GM23338 (cell line): ENCODE results near the gene MET. TPM values are rescaled to one million over a fixed set of nuclear protein-coding genes. Genes with fewer than 3 reads are reported as not detected.

Experiments
- ATAC-seq: fragments of 200-7000 bp; cut with Tn5 transposase; 3 replicates; pipeline ENCODE4 v1.9.1; 2020
- DNase-seq: peaks from one replicate; pipeline ENCODE4 v3.0.0-alpha.2; 2015; ENCODE audit warnings: low spot score
- H2AFZ ChIP-seq: fragments of 200-600 bp; sonication (generic); 2 replicates; pipeline ENCODE4 v1.8.0; 2016; ENCODE audit warnings: antibody characterized with exemption, mild to moderate bottlenecking, moderate library complexity
- H3F3A ChIP-seq: fragments of 200-600 bp; sonication (generic); replicated peaks from 2 replicates; pipeline ENCODE4 v1.8.0; 2017; ENCODE audit warnings: antibody characterized with exemption, mixed run types, low read depth
- H3K27ac ChIP-seq: fragments of 200-600 bp; sonication (generic); 2 replicates; pipeline ENCODE4 v1.6.1; 2016; ENCODE audit warnings: low read depth
- H3K27me3 ChIP-seq: fragments of 200-600 bp; sonication (generic); 2 replicates; pipeline ENCODE4 v1.8.0; 2016; ENCODE audit warnings: mild to moderate bottlenecking, mixed run types, moderate library complexity; ENCODE audit not compliant: insufficient read depth
- H3K36me3 ChIP-seq: fragments of 200-600 bp; sonication (generic); 2 replicates; pipeline ENCODE4 v1.8.0; 2016; ENCODE audit warnings: mild to moderate bottlenecking; ENCODE audit not compliant: insufficient read depth
- H3K4me1 ChIP-seq: fragments of 200-600 bp; sonication (generic); 2 replicates; pipeline ENCODE4 v1.8.0; 2016; ENCODE audit warnings: mild to moderate bottlenecking, moderate library complexity; ENCODE audit not compliant: insufficient read depth
- H3K4me2 ChIP-seq: fragments of 200-600 bp; sonication (generic); 2 replicates; pipeline ENCODE4 v1.7.1; 2017; ENCODE audit warnings: mixed run types
- H3K4me3 ChIP-seq: fragments of 200-600 bp; sonication (generic); 2 replicates; pipeline ENCODE4 v1.6.1; 2016; ENCODE audit warnings: mixed run types
- H3K79me2 ChIP-seq: fragments of 200-600 bp; sonication (generic); replicated peaks from 2 replicates; pipeline ENCODE4 v1.8.0; 2017; ENCODE audit warnings: mild to moderate bottlenecking; ENCODE audit not compliant: insufficient read depth
- H3K9me2 ChIP-seq: fragments of 200-600 bp; sonication (generic); 2 replicates; pipeline ENCODE4 v1.8.0; 2017; ENCODE audit not compliant: insufficient read depth
- H4K20me1 ChIP-seq: fragments of 200-600 bp; sonication (generic); replicated peaks from 2 replicates; pipeline ENCODE4 v1.8.0; 2017; ENCODE audit warnings: mild to moderate bottlenecking; ENCODE audit not compliant: insufficient read depth
- H3K27ac Mint-ChIP-seq: 2 replicates; pipeline ENCODE4 v1.8.0; 2020; ENCODE audit warnings: inconsistent platforms, mild to moderate bottlenecking, moderate library complexity, mixed read lengths
- H3K27me3 Mint-ChIP-seq: 3 replicates; pipeline ENCODE4 v1.8.0; 2022; ENCODE audit warnings: low read depth, mild to moderate bottlenecking, moderate library complexity, mixed read lengths, inconsistent platforms; ENCODE audit not compliant: insufficient read depth, poor library complexity
- H3K36me3 Mint-ChIP-seq: 3 replicates; pipeline ENCODE4 v1.8.0; 2021; ENCODE audit warnings: low read depth, mild to moderate bottlenecking, inconsistent platforms, moderate library complexity, mixed read lengths
- H3K4me1 Mint-ChIP-seq: 3 replicates; pipeline ENCODE4 v1.8.0; 2020; ENCODE audit warnings: mild to moderate bottlenecking, inconsistent platforms, mixed read lengths
- H3K4me3 Mint-ChIP-seq: 3 replicates; pipeline ENCODE4 v1.8.0; 2021; ENCODE audit warnings: moderate library complexity, mild to moderate bottlenecking, inconsistent platforms, mixed read lengths
- H3K9me3 Mint-ChIP-seq: 3 replicates; pipeline ENCODE4 v1.8.0; 2020; ENCODE audit warnings: moderate library complexity, mild to moderate bottlenecking, inconsistent platforms, mixed read lengths
- CREB1 ChIP-seq: fragments of 250-450 bp; sonication (Bioruptor Pico); IDR thresholded peaks from 2 replicates; pipeline ENCODE4 v1.5.0; 2020; ENCODE audit warnings: low read depth, mild to moderate bottlenecking, moderate library complexity
- EZH2 ChIP-seq: fragments of 200-600 bp; sonication (generic); IDR thresholded peaks from one replicate; pipeline ENCODE4 v1.8.0; 2017; ENCODE audit warnings: antibody characterized with exemption, mild to moderate bottlenecking, low read depth; ENCODE audit not compliant: unreplicated experiment
- JUNB ChIP-seq: IDR thresholded peaks from one replicate; pipeline ENCODE4 v1.6.1; 2016; ENCODE audit warnings: antibody characterized with exemption; ENCODE audit not compliant: unreplicated experiment
- POLR2AphosphoS5 ChIP-seq: IDR thresholded peaks from 2 replicates; pipeline ENCODE4 v1.6.1; 2016; ENCODE audit warnings: antibody characterized with exemption, low read depth
- STAT1 ChIP-seq: IDR thresholded peaks from one replicate; pipeline ENCODE4 v1.6.1; 2016; ENCODE audit warnings: antibody characterized with exemption; ENCODE audit not compliant: unreplicated experiment
- ZNF114 ChIP-seq: fragments of 250-450 bp; sonication (Bioruptor Pico); IDR thresholded peaks from 2 replicates; pipeline ENCODE4 v1.5.0; 2020; ENCODE audit warnings: mild to moderate bottlenecking, moderate library complexity
- ZNF331 ChIP-seq: fragments of 250-450 bp; sonication (Bioruptor Pico); IDR thresholded peaks from 2 replicates; pipeline ENCODE4 v1.5.0; 2020; ENCODE audit warnings: low read depth, mild to moderate bottlenecking, moderate library complexity
- ZNF462 ChIP-seq: fragments of 250-450 bp; sonication (Bioruptor Pico); IDR thresholded peaks from 2 replicates; pipeline ENCODE4 v1.5.0; 2020; ENCODE audit warnings: mild to moderate bottlenecking, moderate library complexity
- polyA plus RNA-seq: library from polyadenylated mRNA; unstranded; fragments of >200 nt; fragmentation: Nextera tagmentation; extraction: Ambion mirVana; gene quantifications from 2 replicates; pipeline ENCODE4 v1.2.1, GENCODE V29; 2016
- total RNA-seq: library from RNA; depleted of rRNA; stranded (reverse); fragments of >200 nt; shearing (Covaris generic); gene quantifications from 2 replicates; pipeline ENCODE4 v1.2.3, GENCODE V29; 2014

MET gene
- total and polyA plus RNA-seq, 2 experiments from 2014 or later: 4.8 to 23.1 TPM

GRCh38 chr7:116726713-116727431, 54.9 kb downstream of the MET start:
- no peaks in the 10 kb centered on the region for H3F3A ChIP-seq
- H2AFZ ChIP-seq: no peak overlapping the region
- H4K20me1 ChIP-seq: no peaks in the 10 kb centered on the region
- no peaks in the 10 kb centered on the region for H3K36me3 ChIP-seq
- H3K36me3 Mint-ChIP-seq: no peaks in the 10 kb centered on the region
- H3K27ac ChIP-seq: no peak overlapping the region
- H3K27me3 Mint-ChIP-seq: peaks cover 4% of the 10 kb centered on the region
- DNase-seq (no peak), ATAC-seq (peak; percentile 31; the same call in 1 of the 3 replicates)
- H3K4me1 Mint-ChIP-seq: peaks cover 13% of the 10 kb centered on the region; the same call in 2 of the 3 replicates
- H3K4me3 ChIP-seq: no peak overlapping the region
- no peaks in the 10 kb centered on the region for H3K9me2 ChIP-seq
- H3K79me2 ChIP-seq: no peaks in the 10 kb centered on the region
- no peak overlapping the region for H3K4me3 Mint-ChIP-seq
- H3K4me2 ChIP-seq: no peak overlapping the region
- TF ChIP-seq ZNF331 (CRISPR knock-in tag) (no peak), ZNF114 (CRISPR knock-in tag) (no peak), CREB1 (no peak), POLR2AphosphoS5 (no peak), STAT1 (no peak), EZH2 (no peak), ZNF462 (CRISPR knock-in tag) (no peak), JUNB (no peak)
- H3K4me1 ChIP-seq: 0 out of 2 replicates have a peak, but pooled peaks cover 4% of the 10 kb centered on the region
- no peaks in the 10 kb centered on the region; the same call in 2 of the 3 replicates for H3K9me3 Mint-ChIP-seq
- H3K27ac Mint-ChIP-seq: peak overlapping the region; percentile 21; the same call in 1 of the 2 replicates
- no peaks in the 10 kb centered on the region for H3K27me3 ChIP-seq
